ENCODE results near the gene ALDH4A1.

ALDH4A1 gene

DNA sequence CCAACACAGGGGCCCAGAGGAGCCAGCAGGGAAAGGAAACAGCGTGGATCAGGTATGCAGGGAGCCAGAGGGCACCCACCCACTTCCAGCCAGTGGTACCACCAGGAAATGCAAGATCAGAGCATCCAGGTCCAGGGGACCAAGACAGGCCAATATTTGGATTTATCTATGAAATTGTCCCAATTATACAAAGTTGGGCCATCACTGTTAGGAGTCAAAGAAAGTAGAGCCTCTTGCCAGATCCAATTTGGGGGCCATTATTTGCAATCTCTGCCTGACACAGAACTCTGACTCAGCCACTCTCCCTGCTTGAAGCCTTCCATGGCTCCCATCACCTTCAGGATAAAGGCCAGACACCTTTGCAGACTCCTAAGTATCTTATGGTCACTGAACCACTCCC lies 21.8 kb downstream of the ALDH4A1 start:
- no peaks in the 10 kb centered on the region for H3K9me3 ChIP-seq (ENCODE audit: insufficient read depth, low read length, severe bottlenecking)
- peaks cover 9% of the 10 kb centered on the region; the same call in 1 of the 2 replicates for H4K20me1 ChIP-seq (ENCODE audit: insufficient read depth, low read length)
- H3K9ac ChIP-seq (ENCODE audit: low read depth, low read length): no peak overlapping the region
- no peaks in the 10 kb centered on the region for H3K27me3 ChIP-seq (ENCODE audit: insufficient read depth, low read length, poor library complexity)
- H3K4me1 ChIP-seq (ENCODE audit: insufficient read depth, low read length): no peaks in the 10 kb centered on the region
- ATAC-seq (ENCODE audit: insufficient read depth, low read depth) (no peak), DNase-seq (no peak)
- H3K27ac ChIP-seq (ENCODE audit: low read length): no peak overlapping the region
- H3K79me2 ChIP-seq (ENCODE audit: insufficient read depth, low read length): no peaks in the 10 kb centered on the region
- no peak overlapping the region for H2AFZ ChIP-seq (ENCODE audit: low read depth, low read length)
- H3K36me3 ChIP-seq (ENCODE audit: insufficient read depth, low read length): peaks cover 7% of the 10 kb centered on the region; the same call in 1 of the 2 replicates
- TF ChIP-seq, protein P1, sequence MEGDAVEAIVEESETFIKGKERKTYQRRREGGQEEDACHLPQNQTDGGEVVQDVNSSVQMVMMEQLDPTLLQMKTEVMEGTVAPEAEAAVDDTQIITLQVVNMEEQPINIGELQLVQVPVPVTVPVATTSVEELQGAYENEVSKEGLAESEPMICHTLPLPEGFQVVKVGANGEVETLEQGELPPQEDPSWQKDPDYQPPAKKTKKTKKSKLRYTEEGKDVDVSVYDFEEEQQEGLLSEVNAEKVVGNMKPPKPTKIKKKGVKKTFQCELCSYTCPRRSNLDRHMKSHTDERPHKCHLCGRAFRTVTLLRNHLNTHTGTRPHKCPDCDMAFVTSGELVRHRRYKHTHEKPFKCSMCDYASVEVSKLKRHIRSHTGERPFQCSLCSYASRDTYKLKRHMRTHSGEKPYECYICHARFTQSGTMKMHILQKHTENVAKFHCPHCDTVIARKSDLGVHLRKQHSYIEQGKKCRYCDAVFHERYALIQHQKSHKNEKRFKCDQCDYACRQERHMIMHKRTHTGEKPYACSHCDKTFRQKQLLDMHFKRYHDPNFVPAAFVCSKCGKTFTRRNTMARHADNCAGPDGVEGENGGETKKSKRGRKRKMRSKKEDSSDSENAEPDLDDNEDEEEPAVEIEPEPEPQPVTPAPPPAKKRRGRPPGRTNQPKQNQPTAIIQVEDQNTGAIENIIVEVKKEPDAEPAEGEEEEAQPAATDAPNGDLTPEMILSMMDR (IDR thresholded peaks at IDR 0.05; ENCODE audit: borderline replicate concordance, extremely low read depth, low read length, poor library complexity, severe bottlenecking): no peak
- no peak for TF ChIP-seq EZH2 (IDR thresholded peaks at IDR 0.05; ENCODE audit: borderline replicate concordance, low read depth, low read length, severe bottlenecking)
- no peak overlapping the region for H3K4me3 ChIP-seq (ENCODE audit: low read depth in 1 of 2, low read length in 2 of 2)
- H3K4me2 ChIP-seq (ENCODE audit: insufficient read depth, low read length): no peak overlapping the region

DNA sequence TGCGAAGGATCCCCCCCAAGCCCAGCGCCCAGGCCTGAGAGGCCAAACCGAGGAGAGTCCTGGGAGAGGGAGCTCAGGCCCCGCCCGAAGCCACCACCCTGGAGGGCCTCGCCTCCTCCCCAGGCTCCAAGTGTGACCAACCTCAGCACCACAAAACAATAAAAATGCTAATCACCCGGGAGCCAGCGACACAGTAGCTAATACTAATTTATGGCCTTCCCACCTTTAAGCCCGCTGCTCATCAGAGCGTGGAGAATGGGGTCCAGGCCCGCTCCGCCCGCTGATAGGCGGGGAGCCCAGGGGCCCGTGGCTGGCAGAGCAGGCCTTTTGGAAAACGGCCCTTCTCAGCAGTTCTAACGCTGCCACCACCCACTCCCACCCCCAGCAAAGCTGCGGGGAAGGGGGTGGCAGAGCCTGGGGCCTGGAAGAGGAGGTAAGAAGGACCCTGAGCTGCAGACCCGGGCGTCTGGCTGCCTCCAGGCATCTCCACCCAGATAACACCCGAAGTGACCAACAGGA lies 22.5 kb downstream of the ALDH4A1 start:
- no peak overlapping the region for H3K4me2 ChIP-seq (ENCODE audit: insufficient read depth, low read length)
- no peaks in the 10 kb centered on the region for H3K27me3 ChIP-seq (ENCODE audit: insufficient read depth, low read length, poor library complexity)
- H3K9ac ChIP-seq (ENCODE audit: low read depth, low read length): no peak overlapping the region
- peaks cover 9% of the 10 kb centered on the region; the same call in 1 of the 2 replicates for H4K20me1 ChIP-seq (ENCODE audit: insufficient read depth, low read length)
- DNase-seq (no peak), ATAC-seq (ENCODE audit: insufficient read depth, low read depth) (no peak)
- H3K4me1 ChIP-seq (ENCODE audit: insufficient read depth, low read length): no peaks in the 10 kb centered on the region
- H3K4me3 ChIP-seq (ENCODE audit: low read depth in 1 of 2, low read length in 2 of 2): no peak overlapping the region
- no peaks in the 10 kb centered on the region for H3K9me3 ChIP-seq (ENCODE audit: insufficient read depth, low read length, severe bottlenecking)
- no peak overlapping the region for H2AFZ ChIP-seq (ENCODE audit: low read depth, low read length)
- TF ChIP-seq EZH2 (IDR thresholded peaks at IDR 0.05; ENCODE audit: borderline replicate concordance, low read depth, low read length, severe bottlenecking): no peak
- TF ChIP-seq, protein P1 (IDR thresholded peaks at IDR 0.05; ENCODE audit: borderline replicate concordance, extremely low read depth, low read length, poor library complexity, severe bottlenecking): no peak
- H3K79me2 ChIP-seq (ENCODE audit: insufficient read depth, low read length): no peaks in the 10 kb centered on the region
- peaks cover 7% of the 10 kb centered on the region; the same call in 1 of the 2 replicates for H3K36me3 ChIP-seq (ENCODE audit: insufficient read depth, low read length)
- H3K27ac ChIP-seq (ENCODE audit: low read length): no peak overlapping the region

DNA sequence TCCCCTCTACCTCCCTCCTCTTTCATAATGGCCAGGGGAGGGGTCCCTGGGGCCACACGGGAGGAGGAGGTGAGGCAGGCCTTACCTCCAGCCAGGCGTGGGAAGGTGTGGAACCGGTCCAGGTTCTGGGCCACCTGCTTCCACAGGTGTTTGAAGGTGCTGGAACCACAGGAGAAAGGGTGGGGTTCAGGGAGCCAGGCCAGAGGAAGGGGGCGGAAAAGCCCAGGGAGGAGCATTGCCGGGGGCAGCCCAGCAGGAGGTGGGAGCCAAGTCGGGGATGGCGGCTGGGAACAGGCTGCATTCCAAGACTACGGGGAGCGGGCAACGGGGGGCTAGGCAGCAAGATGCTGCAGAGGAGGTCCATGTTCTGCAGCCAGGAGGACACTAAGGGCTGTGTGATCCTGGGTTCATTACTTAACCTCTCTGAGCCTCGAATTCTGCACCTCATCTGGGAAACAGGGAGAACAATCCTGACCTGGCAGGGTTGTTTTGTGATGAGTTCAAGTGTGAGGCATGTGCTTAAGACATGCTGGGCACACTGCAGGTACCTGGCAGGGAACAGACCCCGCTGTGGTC lies 23.1 kb downstream of the ALDH4A1 start:
- TF ChIP-seq, protein P1 (IDR thresholded peaks at IDR 0.05; ENCODE audit: borderline replicate concordance, extremely low read depth, low read length, poor library complexity, severe bottlenecking): no peak
- TF ChIP-seq EZH2 (IDR thresholded peaks at IDR 0.05; ENCODE audit: borderline replicate concordance, low read depth, low read length, severe bottlenecking): no peak
- ATAC-seq (ENCODE audit: insufficient read depth, low read depth): no peak
- no peak overlapping the region for H3K4me2 ChIP-seq (ENCODE audit: insufficient read depth, low read length)

More for the DNA sequence above, 23.1 kb downstream of the ALDH4A1 start:
- Histone ChIP-seq H3K27me3 (ENCODE audit: insufficient read depth, low read length, poor library complexity) (no peaks in the 10 kb centered on the region), H3K4me1 (ENCODE audit: insufficient read depth, low read length) (no peaks in the 10 kb centered on the region), H3K9me3 (ENCODE audit: insufficient read depth, low read length, severe bottlenecking) (no peaks in the 10 kb centered on the region), H2AFZ (ENCODE audit: low read depth, low read length) (no peak overlapping the region), H3K79me2 (ENCODE audit: insufficient read depth, low read length) (no peaks in the 10 kb centered on the region), H3K27ac (ENCODE audit: low read length) (no peak overlapping the region), H3K36me3 (ENCODE audit: insufficient read depth, low read length) (peaks cover 7% of the 10 kb centered on the region; the same call in 1 of the 2 replicates), H3K4me3 (ENCODE audit: low read depth in 1 of 2, low read length in 2 of 2) (no peak overlapping the region), H4K20me1 (ENCODE audit: insufficient read depth, low read length) (peaks cover 6% of the 10 kb centered on the region; the same call in 1 of the 2 replicates), H3K9ac (ENCODE audit: low read depth, low read length) (no peak overlapping the region)
- no peak for DNase-seq
